ENCODE data around the gene NAA16.

- TF ChIP-seq CTCF (IDR thresholded peaks at IDR 0.05; ENCODE audit: poor library complexity, severe bottlenecking) (no peak), EZH2 (IDR thresholded peaks at IDR 0.05; ENCODE audit: borderline replicate concordance, insufficient read depth, low read length, poor library complexity, severe bottlenecking) (no peak), SMC3 (conservative IDR thresholded peaks at IDR 0.05; ENCODE audit: poor library complexity) (no peak), POLR2AphosphoS5 (IDR thresholded peaks at IDR 0.05) (no peak), RAD21 (conservative IDR thresholded peaks at IDR 0.05) (no peak), EP300 (conservative IDR thresholded peaks at IDR 0.05; ENCODE audit: poor library complexity, severe bottlenecking) (no peak), TAF1 (IDR thresholded peaks at IDR 0.05; ENCODE audit: low read depth) (no peak), MXI1 (conservative IDR thresholded peaks at IDR 0.05; ENCODE audit: poor library complexity, severe bottlenecking) (no peak)
- TF ChIP-seq, protein P1, sequence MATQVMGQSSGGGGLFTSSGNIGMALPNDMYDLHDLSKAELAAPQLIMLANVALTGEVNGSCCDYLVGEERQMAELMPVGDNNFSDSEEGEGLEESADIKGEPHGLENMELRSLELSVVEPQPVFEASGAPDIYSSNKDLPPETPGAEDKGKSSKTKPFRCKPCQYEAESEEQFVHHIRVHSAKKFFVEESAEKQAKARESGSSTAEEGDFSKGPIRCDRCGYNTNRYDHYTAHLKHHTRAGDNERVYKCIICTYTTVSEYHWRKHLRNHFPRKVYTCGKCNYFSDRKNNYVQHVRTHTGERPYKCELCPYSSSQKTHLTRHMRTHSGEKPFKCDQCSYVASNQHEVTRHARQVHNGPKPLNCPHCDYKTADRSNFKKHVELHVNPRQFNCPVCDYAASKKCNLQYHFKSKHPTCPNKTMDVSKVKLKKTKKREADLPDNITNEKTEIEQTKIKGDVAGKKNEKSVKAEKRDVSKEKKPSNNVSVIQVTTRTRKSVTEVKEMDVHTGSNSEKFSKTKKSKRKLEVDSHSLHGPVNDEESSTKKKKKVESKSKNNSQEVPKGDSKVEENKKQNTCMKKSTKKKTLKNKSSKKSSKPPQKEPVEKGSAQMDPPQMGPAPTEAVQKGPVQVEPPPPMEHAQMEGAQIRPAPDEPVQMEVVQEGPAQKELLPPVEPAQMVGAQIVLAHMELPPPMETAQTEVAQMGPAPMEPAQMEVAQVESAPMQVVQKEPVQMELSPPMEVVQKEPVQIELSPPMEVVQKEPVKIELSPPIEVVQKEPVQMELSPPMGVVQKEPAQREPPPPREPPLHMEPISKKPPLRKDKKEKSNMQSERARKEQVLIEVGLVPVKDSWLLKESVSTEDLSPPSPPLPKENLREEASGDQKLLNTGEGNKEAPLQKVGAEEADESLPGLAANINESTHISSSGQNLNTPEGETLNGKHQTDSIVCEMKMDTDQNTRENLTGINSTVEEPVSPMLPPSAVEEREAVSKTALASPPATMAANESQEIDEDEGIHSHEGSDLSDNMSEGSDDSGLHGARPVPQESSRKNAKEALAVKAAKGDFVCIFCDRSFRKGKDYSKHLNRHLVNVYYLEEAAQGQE (IDR thresholded peaks at IDR 0.05; ENCODE audit: borderline replicate concordance) = no peak
Observed at GRCh38 chr13:41268764-41269163, 42.3 kb upstream of the NAA16 start.
